ENCODE results near the gene MRPL34.
"Not testable (repeated sequence)": the region's sequence is repeated elsewhere in the genome, so short reads cannot be mapped to it uniquely, and the experiment has no call there.

The MRPL34 gene

GRCh38 chr19:17283504-17283996 lies 22.1 kb upstream of the MRPL34 start:
- DNase-seq (ENCODE audit: low read depth, low spot score) = no peak

GRCh38 chr19:17285415-17286135 lies 20.1 kb upstream of the MRPL34 start:
- no peak for DNase-seq (ENCODE audit: low read depth, low spot score)
- H3K27ac ChIP-seq = no peak overlapping the region

More at GRCh38 chr19:17283504-17283996, 22.1 kb upstream of the MRPL34 start:
- H3K27ac ChIP-seq = no peak overlapping the region

DNA sequence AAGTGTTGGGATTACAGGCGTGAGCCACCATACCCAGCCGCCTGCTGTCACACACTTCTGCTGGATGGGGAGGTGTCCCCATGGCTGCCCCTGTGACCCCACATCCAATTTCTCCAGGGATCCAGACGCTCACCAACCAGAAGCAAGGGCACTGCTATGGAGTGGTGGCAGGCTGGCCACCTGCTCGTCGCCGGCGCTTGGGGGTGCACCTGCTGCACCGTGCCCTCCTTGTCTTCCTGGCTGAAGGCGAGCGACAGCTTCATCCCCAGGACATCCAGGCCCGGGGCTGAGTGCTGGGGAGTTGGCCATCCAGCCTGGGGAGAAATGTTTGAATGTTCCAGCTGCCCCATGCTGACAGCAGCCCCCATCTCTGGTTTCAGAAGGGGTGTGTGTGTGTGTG lies 19.4 kb upstream of the MRPL34 start:
- no peak for DNase-seq (ENCODE audit: low read depth, low spot score)

GRCh38 chr19:17286752-17287151 lies 18.9 kb upstream of the MRPL34 start:
- DNase-seq (ENCODE audit: low read depth, low spot score) = no peak
- no peak overlapping the region for H3K27ac ChIP-seq

More for the DNA sequence above, 19.4 kb upstream of the MRPL34 start:
- no peak overlapping the region for H3K27ac ChIP-seq

DNA sequence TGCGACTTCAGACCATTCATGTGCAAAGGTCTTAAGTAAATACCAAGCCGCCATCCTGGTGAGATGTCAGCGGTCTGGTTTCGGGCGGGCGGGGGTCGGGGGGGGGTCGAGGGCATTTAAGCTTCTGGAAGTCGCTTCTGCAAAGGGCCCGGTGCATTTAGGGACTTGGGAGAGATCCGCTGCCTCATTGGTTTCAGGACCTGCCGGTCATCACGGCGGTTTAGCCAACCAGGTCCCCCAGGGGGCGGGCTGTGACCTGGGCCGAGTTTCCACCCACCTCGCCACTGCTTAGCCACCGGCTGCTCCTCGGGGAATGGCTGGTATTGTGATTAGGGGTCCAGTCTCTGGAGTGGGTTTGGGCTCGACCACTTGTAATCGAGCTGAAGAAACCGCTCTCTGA lies 16.2 kb upstream of the MRPL34 start:
- no peak overlapping the region for H3K27ac ChIP-seq
- no peak for DNase-seq (ENCODE audit: low read depth, low spot score)

GRCh38 chr19:17292301-17293074 lies 13.2 kb upstream of the MRPL34 start:
- peak overlapping the region; percentile 41 for H3K27ac ChIP-seq
- no peak for DNase-seq (ENCODE audit: low read depth, low spot score)

DNA sequence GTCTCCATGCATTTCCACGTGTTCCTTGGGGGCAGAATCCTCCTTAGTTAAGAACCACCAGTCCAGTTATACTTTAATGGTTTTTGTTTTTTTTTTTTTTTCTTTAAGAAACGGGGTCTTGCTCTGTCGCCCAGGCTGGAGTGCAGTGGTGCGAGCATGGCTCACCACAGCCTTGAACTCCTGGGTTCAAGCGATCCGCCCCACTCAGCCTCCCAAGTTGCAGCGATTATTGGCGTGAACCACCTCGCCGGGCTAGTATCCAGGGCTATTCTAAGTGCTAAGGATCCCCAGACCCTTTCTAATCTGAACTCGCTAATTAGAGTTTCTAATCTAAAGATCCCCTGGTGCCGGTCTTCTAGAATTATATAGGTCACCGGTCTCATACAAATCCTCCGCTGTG lies 12.1 kb upstream of the MRPL34 start:
- no peak overlapping the region for H3K27ac ChIP-seq
- no peak for DNase-seq (ENCODE audit: low read depth, low spot score)

- H3K27ac ChIP-seq = no peak overlapping the region
- no peak for DNase-seq (ENCODE audit: low read depth, low spot score)
Observed at GRCh38 chr19:17294051-17294891, 11.4 kb upstream of the MRPL34 start.

- DNase-seq (ENCODE audit: low read depth, low spot score) = not testable (repeated sequence)
- H3K27ac ChIP-seq = peak overlapping the region; percentile 74
Observed at GRCh38 chr19:17295551-17295950, 10.1 kb upstream of the MRPL34 start.

- no peak for DNase-seq (ENCODE audit: low read depth, low spot score)
- H3K27ac ChIP-seq = peak overlapping the region; percentile 74
Observed at GRCh38 chr19:17296273-17296672, 9.4 kb upstream of the MRPL34 start.

DNA sequence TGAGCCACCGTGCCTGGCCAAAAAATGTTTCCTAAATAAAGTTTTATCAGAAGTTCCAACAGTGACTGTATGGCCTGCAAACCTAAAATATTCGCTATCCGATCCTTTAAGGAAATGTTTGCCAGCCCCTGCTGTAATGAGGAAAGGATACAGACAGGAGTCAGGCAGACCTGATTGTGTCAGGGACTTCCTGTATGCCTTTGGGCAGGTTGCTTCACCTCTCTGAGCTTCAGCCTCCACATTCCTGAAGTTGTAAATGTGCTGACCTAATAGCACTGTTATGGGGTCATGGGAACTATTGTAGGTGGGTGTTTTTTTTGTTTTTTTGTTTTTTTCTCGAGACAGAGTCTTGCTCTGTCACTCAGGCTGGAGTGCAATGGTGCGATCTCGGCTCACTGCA lies 8.7 kb upstream of the MRPL34 start:
- no peak for DNase-seq (ENCODE audit: low read depth, low spot score)
- peak overlapping the region; percentile 74 for H3K27ac ChIP-seq

- DNase-seq (ENCODE audit: low read depth, low spot score) = no peak
- no peak overlapping the region for H3K27ac ChIP-seq
Observed at GRCh38 chr19:17300992-17301619, 4.6 kb upstream of the MRPL34 start.

DNA sequence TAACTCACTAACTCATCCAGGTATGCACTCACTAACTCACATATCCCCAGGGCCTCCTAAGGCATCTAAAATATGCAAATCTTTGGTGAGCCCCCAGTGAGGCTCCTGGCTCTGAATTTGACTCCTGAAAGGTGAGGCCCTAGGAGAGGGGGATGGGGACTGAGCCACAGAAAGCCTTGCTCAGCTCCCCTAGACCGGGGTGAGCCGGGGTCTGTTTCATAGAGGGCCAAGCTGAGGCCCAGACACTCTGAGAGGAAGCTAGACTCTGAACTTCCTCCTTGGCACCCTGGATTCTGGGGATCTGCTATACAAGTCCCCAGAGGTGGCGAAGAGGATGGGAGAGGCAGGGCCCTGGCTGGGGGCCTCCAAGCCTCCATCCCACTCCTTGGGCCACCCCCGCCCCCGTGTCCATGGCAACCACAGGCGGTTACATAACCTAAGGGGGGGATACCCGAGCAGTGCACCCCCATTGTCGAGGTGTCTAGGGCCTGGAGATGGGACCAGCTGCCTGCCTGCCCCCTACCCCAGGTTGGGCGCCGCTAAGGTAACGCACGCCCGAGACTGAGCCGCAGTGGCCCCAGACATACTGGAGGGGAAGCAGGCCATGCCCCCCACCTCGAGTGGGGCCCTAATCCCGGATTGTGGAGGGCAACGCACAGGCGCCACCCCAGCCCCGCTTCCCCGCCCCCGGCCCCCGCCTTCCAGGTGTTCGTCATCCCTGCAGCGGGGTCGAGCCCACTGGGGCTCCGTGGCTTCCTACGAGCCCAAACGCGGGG lies 3.1 kb upstream of the MRPL34 start:
- no peak for DNase-seq (ENCODE audit: low read depth, low spot score)

GRCh38 chr19:17303167-17303939 lies 2.3 kb upstream of the MRPL34 start, which contains the start of gene ABHD8:
ABHD8 (minus strand) TSS chr19:17303425; CDS start chr19:17301616, 1,809 bp downstream.
- DNase-seq (ENCODE audit: low read depth, low spot score) = peak; percentile 68
- H3K27ac ChIP-seq = peak within 1 kb of the TSS; percentile 81

More for the DNA sequence above, 3.1 kb upstream of the MRPL34 start:
- peak overlapping the region; percentile 81 for H3K27ac ChIP-seq

GRCh38 chr19:17303940-17304267 lies 1.8 kb upstream of the MRPL34 start:
- peak overlapping the region; percentile 81 for H3K27ac ChIP-seq
- DNase-seq (ENCODE audit: low read depth, low spot score) = no peak

DNA sequence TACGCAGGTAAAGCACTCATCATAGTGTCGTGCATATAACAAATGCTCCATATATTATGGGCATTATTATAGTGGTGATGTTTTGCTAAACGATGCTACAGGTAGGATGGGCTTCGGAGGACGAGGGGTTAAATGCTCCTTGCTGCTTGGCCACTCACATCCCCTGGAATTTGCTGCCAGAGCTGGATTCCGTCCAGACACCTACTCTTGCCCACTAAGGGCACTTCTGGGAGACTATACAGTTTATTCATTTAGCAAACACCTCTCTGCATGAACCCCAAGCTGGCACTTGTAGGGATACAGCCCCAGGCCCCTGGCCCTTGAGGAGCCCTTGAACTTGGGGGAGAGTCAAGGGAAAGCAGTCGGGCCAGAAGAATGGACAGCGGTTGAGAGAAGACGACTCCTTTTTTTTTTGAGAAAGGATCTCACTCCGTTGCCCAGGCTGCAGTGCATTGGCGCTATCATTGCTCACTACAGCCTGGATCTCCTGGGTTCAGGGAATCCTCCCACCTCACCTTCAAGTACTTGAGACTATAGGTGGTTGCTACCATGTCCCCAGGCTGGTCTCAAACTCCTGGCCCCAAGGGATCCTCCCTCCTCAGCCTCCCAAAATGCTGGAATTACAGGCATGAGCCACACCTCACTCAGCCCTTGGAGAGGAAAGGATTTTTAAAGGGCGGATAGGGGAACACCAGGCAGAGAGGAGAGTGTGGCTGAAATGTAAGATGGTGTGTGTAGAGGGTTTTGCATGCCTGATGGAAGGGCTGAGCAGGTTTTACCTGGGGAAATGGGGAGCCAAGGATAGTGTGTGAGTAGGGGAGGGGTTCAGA lies 1.1 kb upstream of the MRPL34 start:
- peak overlapping the region; percentile 81 for H3K27ac ChIP-seq
- no peak for DNase-seq (ENCODE audit: low read depth, low spot score)

DNA sequence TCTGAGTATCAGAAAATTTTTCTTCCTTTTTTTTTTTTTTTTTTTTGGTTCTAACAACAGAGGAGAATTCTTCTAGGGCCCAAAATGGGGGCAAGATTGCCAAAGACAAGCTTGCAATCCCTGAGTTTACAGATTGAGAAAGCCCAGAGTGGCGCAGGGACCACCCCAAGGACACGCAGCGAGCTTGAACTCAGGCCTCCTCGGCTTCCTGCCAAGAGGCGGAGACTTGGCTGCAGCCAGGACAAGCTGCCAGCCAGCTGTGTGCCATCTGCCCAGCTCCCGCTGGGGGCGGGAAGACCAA lies 506 bp upstream of the MRPL34 start:
- DNase-seq (ENCODE audit: low read depth, low spot score) = no peak

DNA sequence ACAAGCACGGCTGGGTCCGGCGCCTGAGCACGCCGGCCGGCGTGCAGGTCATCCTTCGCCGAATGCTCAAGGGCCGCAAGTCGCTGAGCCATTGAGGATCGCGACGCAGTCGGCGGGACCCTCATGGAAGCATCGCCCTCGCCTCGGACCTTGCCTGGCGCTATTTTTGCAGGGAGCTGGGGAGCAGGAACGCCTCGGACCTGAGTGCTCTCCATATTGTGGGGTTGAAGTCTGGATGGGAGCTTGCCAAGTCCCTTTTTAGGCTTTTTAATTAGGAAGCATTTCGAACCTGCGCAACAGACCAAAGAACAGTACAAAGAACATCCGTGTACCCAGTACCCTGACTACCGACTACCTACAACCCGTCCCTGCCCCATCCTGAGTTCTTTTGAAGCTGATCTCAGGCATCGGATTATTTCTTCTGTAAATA lies 628 bp downstream of the MRPL34 start:
- DNase-seq (ENCODE audit: low read depth, low spot score) = no peak
- peak overlapping the region; percentile 81 for H3K27ac ChIP-seq

More for the DNA sequence above, 506 bp upstream of the MRPL34 start:
- H3K27ac ChIP-seq = peak overlapping the region; percentile 81
